Activated T-cell treated with anti-CD3 and anti-CD28 coated beads for 24 hours (primary cell): ENCODE measurements around the gene CPLX1.
"Not testable (repeated sequence)": the region's sequence is repeated elsewhere in the genome, so short reads cannot be mapped to it uniquely, and the experiment has no call there.

Source experiments
- DNase-seq: peaks from one replicate; pipeline ENCODE4 v3.0.0-alpha.2; 2020; ENCODE audit warnings: low read depth

The CPLX1 gene

GRCh38 chr4:775485-775884 is 50.4 kb downstream of the CPLX1 start:
- DNase-seq, result not testable (repeated sequence)

GRCh38 chr4:774419-775092 is 51.4 kb downstream of the CPLX1 start:
- not testable (repeated sequence) for DNase-seq

- DNase-seq, result no peak
Measured at GRCh38 chr4:773214-773613, 52.7 kb downstream of the CPLX1 start.

- no peak for DNase-seq
Measured at GRCh38 chr4:772776-773175, 53.2 kb downstream of the CPLX1 start.

GRCh38 chr4:772118-772517 is 53.8 kb downstream of the CPLX1 start:
- DNase-seq, result no peak

- no peak for DNase-seq
Measured at GRCh38 chr4:771464-771863, 54.5 kb downstream of the CPLX1 start.

- DNase-seq, result no peak
Measured at GRCh38 chr4:770022-770421, 55.9 kb downstream of the CPLX1 start.

- DNase-seq, result no peak
Measured at GRCh38 chr4:769511-769910, 56.4 kb downstream of the CPLX1 start.

GRCh38 chr4:768995-769394 is 56.9 kb downstream of the CPLX1 start:
- no peak for DNase-seq

- no peak for DNase-seq
Measured at GRCh38 chr4:768076-768475, 57.9 kb downstream of the CPLX1 start.

- DNase-seq, result no peak
Measured at GRCh38 chr4:766559-767283, 59.2 kb downstream of the CPLX1 start.

- DNase-seq, result no peak
Measured at GRCh38 chr4:766152-766515, 59.8 kb downstream of the CPLX1 start.

GRCh38 chr4:764405-765169 is 61.3 kb downstream of the CPLX1 start:
- no peak for DNase-seq

- no peak for DNase-seq
Measured at GRCh38 chr4:763922-764321, 62.0 kb downstream of the CPLX1 start.

- DNase-seq, result no peak
Measured at GRCh38 chr4:763191-763810, 62.6 kb downstream of the CPLX1 start.

GRCh38 chr4:762211-763190 is 63.4 kb downstream of the CPLX1 start:
- no peak for DNase-seq

GRCh38 chr4:761739-762138 is 64.2 kb downstream of the CPLX1 start:
- DNase-seq, result no peak

GRCh38 chr4:761086-761485 is 64.8 kb downstream of the CPLX1 start:
- no peak for DNase-seq

GRCh38 chr4:760616-761015 is 65.3 kb downstream of the CPLX1 start:
- DNase-seq, result no peak

GRCh38 chr4:759810-760209 is 66.1 kb downstream of the CPLX1 start:
- DNase-seq, result not testable (repeated sequence)

GRCh38 chr4:757111-757510 is 68.8 kb downstream of the CPLX1 start:
- DNase-seq, result no peak
